Suprapubic skin (tissue), 4 donors: ENCODE results near the gene WWOX. TPM values are rescaled to one million over a fixed set of nuclear protein-coding genes. Genes with fewer than 3 reads are reported as not detected.

Experiments
- DNase-seq, 2 donors: peaks; one replicate each; pipeline ENCODE4 v3.0.0-alpha.2; 2019; ENCODE audit warnings: low spot score in 2 of 2
- H3K27ac ChIP-seq: fragments of 200-600 bp; sonication (generic); one replicate; pipeline ENCODE4 v1.5.1; 2019
- H3K27me3 ChIP-seq: fragments of 200-600 bp; sonication (generic); one replicate; pipeline ENCODE4 v1.5.1; 2019
- H3K36me3 ChIP-seq: fragments of 200-600 bp; sonication (generic); one replicate; pipeline ENCODE4 v1.5.1; 2019
- H3K4me1 ChIP-seq: fragments of 200-600 bp; sonication (generic); one replicate; pipeline ENCODE4 v1.5.1; 2019
- H3K4me3 ChIP-seq: fragments of 200-600 bp; sonication (generic); one replicate; pipeline ENCODE4 v1.5.1; 2019; ENCODE audit warnings: mild to moderate bottlenecking
- H3K9me3 ChIP-seq: fragments of 200-600 bp; sonication (generic); one replicate; pipeline ENCODE4 v1.5.1; 2019
- EP300 ChIP-seq: sonication (generic); formaldehyde crosslinking; IDR thresholded peaks from one replicate; pipeline ENCODE4 v1.6.1; 2017; ENCODE audit warnings: antibody characterized with exemption
- POLR2A ChIP-seq, 2 donors: fragments of 450-650 bp; IDR thresholded peaks; one replicate each; pipeline ENCODE4 v1.6.1; 2017; ENCODE audit warnings: antibody characterized with exemption in 2 of 2, mild to moderate bottlenecking in 2 of 2, moderate library complexity in 2 of 2
- POLR2AphosphoS5 ChIP-seq, 3 donors: sonication (generic); formaldehyde crosslinking; IDR thresholded peaks; one replicate each; pipeline ENCODE4 v1.6.1; 2017; ENCODE audit warnings: antibody characterized with exemption in 3 of 3
- WGBS: methylation state at CpG from one replicate; pipeline ENCODE4 v1.1.5; 2018; 5-methylcytosine and 5-hydroxymethylcytosine counted together
- total RNA-seq, 4 donors: library from RNA; depleted of rRNA; stranded (reverse); fragments of >200 nt; gene quantifications; one replicate each; pipeline ENCODE4 v1.1.0, GENCODE V29; 2016
- TF ChIP-seq, protein P1 (sequence below), 2 donors: fragments of 200-600 bp in 1 of 2; fragments of 450-650 bp in 1 of 2; sonication (generic) in 1 of 2; IDR thresholded peaks; one replicate each; pipeline ENCODE4 v1.5.1; 2016 to 2019; ENCODE audit warnings: antibody characterized with exemption in 2 of 2, mild to moderate bottlenecking in 1 of 2, moderate library complexity in 1 of 2

Gene WWOX
- total RNA-seq, 4 donors from 2014 or later = 29.6 to 104 (median 47.3) TPM

DNA sequence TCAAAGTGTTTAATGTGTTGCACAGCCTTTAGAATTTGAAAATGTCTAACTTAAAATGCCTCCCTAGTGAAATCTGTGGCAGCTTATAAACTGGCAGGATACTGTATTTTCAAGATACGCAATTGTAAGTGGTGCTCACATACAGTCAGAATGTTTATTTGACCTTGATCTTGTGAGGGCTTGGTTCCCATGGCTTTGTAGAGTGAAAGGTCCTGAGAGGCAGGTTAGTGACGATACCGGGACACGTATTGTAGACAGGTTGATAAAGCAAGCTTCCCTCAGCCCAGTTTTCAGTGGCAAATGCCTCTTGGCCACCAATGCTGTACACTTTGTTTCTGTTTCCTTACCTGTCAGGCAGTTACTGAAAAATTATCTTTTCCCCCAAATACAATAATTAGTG lies 1074.5 kb downstream of the WWOX start:
- H3K4me1 ChIP-seq = no peaks in the 10 kb centered on the region
- WGBS = 96% methylated on average over 4 of the region's 4 CpGs
- no peaks in the 10 kb centered on the region for H3K9me3 ChIP-seq
- no peak overlapping the region for H3K27ac ChIP-seq
- H3K4me3 ChIP-seq = no peak overlapping the region
- no peaks in the 10 kb centered on the region for H3K36me3 ChIP-seq
- TF ChIP-seq, protein P1, sequence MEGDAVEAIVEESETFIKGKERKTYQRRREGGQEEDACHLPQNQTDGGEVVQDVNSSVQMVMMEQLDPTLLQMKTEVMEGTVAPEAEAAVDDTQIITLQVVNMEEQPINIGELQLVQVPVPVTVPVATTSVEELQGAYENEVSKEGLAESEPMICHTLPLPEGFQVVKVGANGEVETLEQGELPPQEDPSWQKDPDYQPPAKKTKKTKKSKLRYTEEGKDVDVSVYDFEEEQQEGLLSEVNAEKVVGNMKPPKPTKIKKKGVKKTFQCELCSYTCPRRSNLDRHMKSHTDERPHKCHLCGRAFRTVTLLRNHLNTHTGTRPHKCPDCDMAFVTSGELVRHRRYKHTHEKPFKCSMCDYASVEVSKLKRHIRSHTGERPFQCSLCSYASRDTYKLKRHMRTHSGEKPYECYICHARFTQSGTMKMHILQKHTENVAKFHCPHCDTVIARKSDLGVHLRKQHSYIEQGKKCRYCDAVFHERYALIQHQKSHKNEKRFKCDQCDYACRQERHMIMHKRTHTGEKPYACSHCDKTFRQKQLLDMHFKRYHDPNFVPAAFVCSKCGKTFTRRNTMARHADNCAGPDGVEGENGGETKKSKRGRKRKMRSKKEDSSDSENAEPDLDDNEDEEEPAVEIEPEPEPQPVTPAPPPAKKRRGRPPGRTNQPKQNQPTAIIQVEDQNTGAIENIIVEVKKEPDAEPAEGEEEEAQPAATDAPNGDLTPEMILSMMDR (IDR thresholded peaks at IDR 0.05) = no peak
- TF ChIP-seq POLR2AphosphoS5 (IDR thresholded peaks at IDR 0.05) = no peak
- TF ChIP-seq EP300 = no peak
- TF ChIP-seq POLR2A (IDR thresholded peaks at IDR 0.05) = no peak
- no peaks in the 10 kb centered on the region for H3K27me3 ChIP-seq
- DNase-seq = no peak

DNA sequence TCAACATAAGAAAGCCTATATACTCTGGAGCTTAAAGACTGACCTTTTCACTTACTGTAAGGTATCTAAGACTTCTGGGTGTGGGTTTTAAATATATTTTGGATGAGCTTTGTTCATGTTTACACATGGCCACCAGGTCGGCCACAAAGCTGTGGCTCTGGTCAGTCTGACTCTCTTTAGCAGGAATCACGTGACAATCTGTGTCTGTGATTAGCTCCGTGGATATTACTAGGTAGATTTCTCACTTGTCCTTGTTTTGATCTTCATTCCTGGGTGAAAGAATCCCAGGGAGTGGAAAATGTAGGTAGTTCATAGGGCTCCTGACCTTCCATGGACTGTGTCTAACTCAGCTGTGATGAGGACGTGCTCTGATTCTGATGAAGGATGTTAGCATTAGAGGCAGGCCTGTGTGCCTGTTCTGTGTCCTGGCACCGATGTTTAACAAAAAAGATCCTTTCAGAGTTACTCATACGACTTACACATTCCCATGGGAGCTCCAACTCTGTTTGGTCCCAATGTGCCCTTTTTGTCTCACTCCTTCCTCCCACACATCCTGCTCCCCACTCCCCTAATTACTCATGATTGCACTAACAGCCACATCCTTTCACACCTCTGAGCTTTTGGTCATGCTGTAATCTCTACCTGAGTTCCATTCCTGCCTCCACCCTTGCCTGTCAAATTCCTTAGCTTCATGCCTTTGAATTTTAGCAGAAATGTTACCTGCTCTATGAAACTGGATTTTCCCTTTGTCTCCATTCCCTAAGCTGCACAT lies 1076.0 kb downstream of the WWOX start:
- TF ChIP-seq, protein P1 (IDR thresholded peaks at IDR 0.05) = no peak
- TF ChIP-seq POLR2AphosphoS5 (IDR thresholded peaks at IDR 0.05) = no peak
- TF ChIP-seq EP300 = no peak
- no peak for TF ChIP-seq POLR2A (IDR thresholded peaks at IDR 0.05)
- 79% methylated on average over 6 of the region's 6 CpGs for WGBS
- no peaks in the 10 kb centered on the region for H3K27me3 ChIP-seq
- H3K27ac ChIP-seq = no peak overlapping the region
- H3K4me1 ChIP-seq = no peaks in the 10 kb centered on the region
- DNase-seq = no peak
- no peak overlapping the region for H3K4me3 ChIP-seq
- no peaks in the 10 kb centered on the region for H3K9me3 ChIP-seq
- H3K36me3 ChIP-seq = no peaks in the 10 kb centered on the region

DNA sequence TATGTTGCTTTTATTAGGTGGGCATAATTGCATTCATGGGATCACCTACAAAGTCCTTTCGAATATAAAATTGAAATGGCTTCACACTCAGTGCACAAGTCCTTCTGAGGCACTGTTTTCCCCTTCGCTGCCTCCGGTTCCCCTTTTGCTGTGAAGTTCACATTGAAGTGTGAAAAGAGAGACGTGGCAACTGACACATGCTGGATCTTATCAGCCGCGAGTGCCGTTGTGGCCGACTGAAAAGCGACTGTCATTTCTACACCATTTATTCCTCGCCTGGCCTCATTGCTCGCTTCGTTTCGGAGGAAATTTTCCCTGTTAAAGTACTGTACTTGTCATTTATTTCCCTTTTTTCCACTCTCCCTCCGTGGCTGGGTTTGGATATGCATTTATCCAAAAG lies 1077.6 kb downstream of the WWOX start:
- no peaks in the 10 kb centered on the region for H3K9me3 ChIP-seq
- TF ChIP-seq POLR2AphosphoS5 (IDR thresholded peaks at IDR 0.05) (no peak), EP300 (no peak), POLR2A (IDR thresholded peaks at IDR 0.05) (no peak)
- TF ChIP-seq, protein P1 (IDR thresholded peaks at IDR 0.05) = no peak
- DNase-seq = no peak
- no peak overlapping the region for H3K4me3 ChIP-seq
- WGBS = 66% methylated on average over 14 of the region's 14 CpGs
- no peaks in the 10 kb centered on the region for H3K27me3 ChIP-seq
- no peaks in the 10 kb centered on the region for H3K4me1 ChIP-seq
- no peaks in the 10 kb centered on the region for H3K36me3 ChIP-seq
- H3K27ac ChIP-seq = no peak overlapping the region

DNA sequence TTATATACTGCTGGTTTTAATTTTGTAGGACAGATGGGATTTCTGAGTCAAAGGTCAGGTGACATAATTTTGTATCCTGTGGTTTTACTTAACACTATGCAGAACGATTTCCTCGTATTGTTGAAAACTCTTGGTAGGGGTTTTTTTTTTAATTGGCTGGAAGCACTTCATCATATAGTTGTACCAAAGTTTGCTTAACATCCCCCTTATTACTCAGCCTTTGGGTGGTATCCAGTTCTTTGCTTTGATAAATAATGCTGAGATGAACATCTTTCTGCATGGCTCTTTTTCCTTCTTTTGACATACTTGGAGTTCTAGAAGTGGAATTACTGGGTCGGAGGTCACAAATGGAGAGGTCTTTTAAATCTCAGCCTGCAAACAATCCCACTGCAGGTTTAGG lies 1082.0 kb downstream of the WWOX start:
- DNase-seq = no peak
- H3K9me3 ChIP-seq = no peaks in the 10 kb centered on the region
- no peak overlapping the region for H3K4me3 ChIP-seq
- WGBS = 80% methylated on average over 3 of the region's 3 CpGs
- H3K36me3 ChIP-seq = no peaks in the 10 kb centered on the region
- no peak overlapping the region for H3K27ac ChIP-seq
- TF ChIP-seq, protein P1 (IDR thresholded peaks at IDR 0.05) = no peak
- TF ChIP-seq POLR2AphosphoS5 (IDR thresholded peaks at IDR 0.05) (no peak), EP300 (no peak), POLR2A (IDR thresholded peaks at IDR 0.05) (no peak)
- H3K4me1 ChIP-seq = no peaks in the 10 kb centered on the region
- no peaks in the 10 kb centered on the region for H3K27me3 ChIP-seq

DNA sequence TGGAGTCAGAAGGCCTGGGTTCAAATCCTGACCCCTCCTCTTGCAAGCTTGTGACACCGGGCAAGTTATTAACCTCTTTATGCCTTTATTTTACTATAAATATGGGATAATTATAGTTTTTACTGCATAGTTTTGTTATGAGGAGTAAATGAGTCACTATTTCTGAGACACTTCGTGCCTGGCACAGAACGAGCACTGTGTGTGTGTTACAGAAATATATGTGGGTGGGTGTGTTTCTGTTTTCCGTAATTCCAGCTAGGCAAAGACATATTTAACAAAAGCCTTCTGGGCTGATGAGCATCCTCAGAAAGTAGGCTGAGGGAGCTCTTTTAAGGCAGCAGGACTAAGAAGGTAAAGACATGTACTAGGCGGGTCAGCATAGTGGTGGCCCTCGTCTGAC lies 1083.2 kb downstream of the WWOX start:
- no peaks in the 10 kb centered on the region for H3K4me1 ChIP-seq
- 45% methylated on average over 6 of the region's 6 CpGs for WGBS
- DNase-seq = no peak
- no peak overlapping the region for H3K4me3 ChIP-seq
- H3K27me3 ChIP-seq = no peaks in the 10 kb centered on the region
- H3K9me3 ChIP-seq = no peaks in the 10 kb centered on the region
- H3K27ac ChIP-seq = no peak overlapping the region
- TF ChIP-seq POLR2AphosphoS5 (IDR thresholded peaks at IDR 0.05) (no peak), POLR2A (IDR thresholded peaks at IDR 0.05) (no peak)
- TF ChIP-seq, protein P1 (IDR thresholded peaks at IDR 0.05) = no peak
- no peaks in the 10 kb centered on the region for H3K36me3 ChIP-seq
